ENCODE results near the gene SLIT3. TPM values are rescaled to one million over a fixed set of nuclear protein-coding genes. Genes with fewer than 3 reads are reported as not detected.

Gene SLIT3
- total RNA-seq, 1 experiment from 2014 or later, result 0.92 TPM

GRCh38 chr5:168648576-168648975 is 652.4 kb downstream of the SLIT3 start:
- no peaks in the 10 kb centered on the region for H4K20me1 ChIP-seq (ENCODE audit: control insufficient read depth, insufficient read depth, insufficient read length)
- WGBS (ENCODE audit: extremely low coverage, insufficient read length, low lambda C conversion rate), result no CpG with 5 or more reads among the region's 1 CpG
- no peak overlapping the region for H3K4ac ChIP-seq (ENCODE audit: low read depth, low read length)
- H3K27ac ChIP-seq (ENCODE audit: insufficient read length, low read depth, low read length), result no peak overlapping the region
- no peak overlapping the region for H3K27ac Mint-ChIP-seq
- H3K9me3 Mint-ChIP-seq, result peaks cover 6 to 7% of the 10 kb centered on the region in 2 experiments
- H2BK5ac ChIP-seq (ENCODE audit: insufficient read length, low read length), result no peak overlapping the region
- H2BK20ac ChIP-seq (ENCODE audit: low read depth, low read length, poor library complexity, severe bottlenecking), result no peak overlapping the region
- no peak overlapping the region for H3K56ac ChIP-seq (ENCODE audit: insufficient read length, low read depth, low read length)
- H3K4me2 ChIP-seq (ENCODE audit: insufficient read depth, insufficient read length, low read length), result no peak overlapping the region
- H3K9me3 ChIP-seq (ENCODE audit: control insufficient read depth, low read depth, low read length), result no peaks in the 10 kb centered on the region
- no peaks in the 10 kb centered on the region for H3K4me1 ChIP-seq (ENCODE audit: insufficient read depth, low read length)
- H3K18ac ChIP-seq (ENCODE audit: insufficient read length, low read depth, low read length), result no peak overlapping the region
- H2AK5ac ChIP-seq (ENCODE audit: insufficient read length, low read length), result no peak overlapping the region
- H2BK120ac ChIP-seq (ENCODE audit: low read depth, low read length, poor library complexity, severe bottlenecking), result no peak overlapping the region
- no peak overlapping the region for H3T11ph ChIP-seq (ENCODE audit: low read length)
- no peaks in the 10 kb centered on the region; the same call in 1 of the 2 replicates for H3K27me3 Mint-ChIP-seq (ENCODE audit: low read depth)
- H3K23me2 ChIP-seq (ENCODE audit: insufficient read length, low read depth, low read length, poor library complexity, severe bottlenecking), result no peaks in the 10 kb centered on the region
- H2AFZ ChIP-seq (ENCODE audit: low read length), result no peak overlapping the region
- no peak overlapping the region for H4K8ac ChIP-seq (replicated peaks; ENCODE audit: insufficient read length, low read depth, low read length)
- no peak overlapping the region for H4K5ac ChIP-seq (ENCODE audit: insufficient read length, low read depth, low read length)
- no peak overlapping the region for H3K9ac ChIP-seq (ENCODE audit: extremely low read depth, insufficient read length, low read length)
- no peak overlapping the region for H3K14ac ChIP-seq (ENCODE audit: insufficient read depth, low read length)
- TF ChIP-seq, protein P1, sequence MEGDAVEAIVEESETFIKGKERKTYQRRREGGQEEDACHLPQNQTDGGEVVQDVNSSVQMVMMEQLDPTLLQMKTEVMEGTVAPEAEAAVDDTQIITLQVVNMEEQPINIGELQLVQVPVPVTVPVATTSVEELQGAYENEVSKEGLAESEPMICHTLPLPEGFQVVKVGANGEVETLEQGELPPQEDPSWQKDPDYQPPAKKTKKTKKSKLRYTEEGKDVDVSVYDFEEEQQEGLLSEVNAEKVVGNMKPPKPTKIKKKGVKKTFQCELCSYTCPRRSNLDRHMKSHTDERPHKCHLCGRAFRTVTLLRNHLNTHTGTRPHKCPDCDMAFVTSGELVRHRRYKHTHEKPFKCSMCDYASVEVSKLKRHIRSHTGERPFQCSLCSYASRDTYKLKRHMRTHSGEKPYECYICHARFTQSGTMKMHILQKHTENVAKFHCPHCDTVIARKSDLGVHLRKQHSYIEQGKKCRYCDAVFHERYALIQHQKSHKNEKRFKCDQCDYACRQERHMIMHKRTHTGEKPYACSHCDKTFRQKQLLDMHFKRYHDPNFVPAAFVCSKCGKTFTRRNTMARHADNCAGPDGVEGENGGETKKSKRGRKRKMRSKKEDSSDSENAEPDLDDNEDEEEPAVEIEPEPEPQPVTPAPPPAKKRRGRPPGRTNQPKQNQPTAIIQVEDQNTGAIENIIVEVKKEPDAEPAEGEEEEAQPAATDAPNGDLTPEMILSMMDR (conservative IDR thresholded peaks at IDR 0.05), result no peak
- no peak overlapping the region for H4K91ac ChIP-seq (ENCODE audit: insufficient read length, low read depth, low read length)
- no peak overlapping the region for H2BK12ac ChIP-seq (ENCODE audit: insufficient read length, low read depth, low read length)
- no peak overlapping the region for H3K4me3 Mint-ChIP-seq
- H3K79me2 ChIP-seq (ENCODE audit: insufficient read depth, low read length), result no peaks in the 10 kb centered on the region; the same call in 1 of the 2 replicates
- no peak for DNase-seq
- H3K27me3 ChIP-seq (ENCODE audit: insufficient read depth, low read length), result no peaks in the 10 kb centered on the region
- no peak overlapping the region for H2BK15ac ChIP-seq (ENCODE audit: low read depth, low read length)
- peaks cover 3 to 5% (median 3%) of the 10 kb centered on the region in 3 experiments for H3K36me3 Mint-ChIP-seq (ENCODE audit: insufficient read depth in 1 of 3, low read depth in 3 of 3)
- H3K79me1 ChIP-seq (ENCODE audit: insufficient read depth, low read depth, low read length, poor library complexity, severe bottlenecking), result no peaks in the 10 kb centered on the region
- peaks cover 3 to 6% of the 10 kb centered on the region in 2 experiments; a peak in 2 of 4 replicates for H3K4me1 Mint-ChIP-seq
- no peak overlapping the region for H3K23ac ChIP-seq (ENCODE audit: insufficient read length, low read depth, low read length)
